ENCODE measurements around the gene UVSSA.
A peak's percentile ranks its signal among the peaks of the same experiment; 100 is the strongest.

UVSSA gene

GRCh38 chr4:1347410-1347864 is 429 bp downstream of the UVSSA start:
- Mint-ChIP-seq H3K27me3 (no peaks in the 10 kb centered on the region), H3K36me3 (ENCODE audit: low read depth) (no peaks in the 10 kb centered on the region), H3K4me3 (peak overlapping the region; percentile 88), H3K27ac (peak overlapping the region; percentile 86), H3K4me1 (peaks cover 37% of the 10 kb centered on the region), H3K9me3 (no peaks in the 10 kb centered on the region)
- ATAC-seq (peak; percentile 21), DNase-seq (peak; percentile 64)

DNA sequence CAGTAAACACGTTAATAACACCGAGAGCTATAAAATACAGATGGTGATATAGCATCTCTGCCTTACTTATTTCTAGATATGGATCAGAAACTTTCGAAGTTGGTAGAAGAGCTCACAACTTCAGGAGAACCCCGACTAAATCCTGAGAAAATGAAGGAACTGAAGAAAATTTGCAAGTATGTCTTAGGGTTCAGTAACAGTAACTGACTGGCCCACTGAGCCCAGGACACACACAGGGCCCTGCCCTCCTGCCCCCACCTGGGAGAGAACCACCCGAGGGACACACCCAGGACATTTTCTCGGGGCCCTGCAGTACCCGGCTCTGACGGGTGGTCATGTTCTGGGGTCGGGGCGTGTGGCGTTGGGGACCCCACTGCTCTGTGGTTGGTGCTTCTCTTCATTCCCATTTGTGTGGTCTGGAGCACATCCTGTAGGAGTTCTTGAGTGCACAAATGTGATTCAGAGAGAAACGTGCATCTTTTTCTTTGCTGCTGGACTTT is 1.1 kb downstream of the UVSSA start:
- Mint-ChIP-seq H3K4me1 (peaks cover 36% of the 10 kb centered on the region), H3K27ac (peak overlapping the region; percentile 86), H3K36me3 (ENCODE audit: low read depth) (no peaks in the 10 kb centered on the region), H3K27me3 (no peaks in the 10 kb centered on the region), H3K4me3 (peak overlapping the region; percentile 88), H3K9me3 (no peaks in the 10 kb centered on the region)
- ATAC-seq (no peak), DNase-seq (no peak)

GRCh38 chr4:1348746-1349145 is 1.7 kb downstream of the UVSSA start:
- no peak overlapping the region for H3K27ac Mint-ChIP-seq
- H3K27me3 Mint-ChIP-seq: no peaks in the 10 kb centered on the region
- peak overlapping the region; percentile 88 for H3K4me3 Mint-ChIP-seq
- no peaks in the 10 kb centered on the region for H3K9me3 Mint-ChIP-seq
- no peak for ATAC-seq
- DNase-seq: no peak
- H3K36me3 Mint-ChIP-seq (ENCODE audit: low read depth): no peaks in the 10 kb centered on the region
- H3K4me1 Mint-ChIP-seq: peaks cover 36% of the 10 kb centered on the region

- ATAC-seq (no peak), DNase-seq (no peak)
- no peak overlapping the region for H3K4me3 Mint-ChIP-seq
- H3K27ac Mint-ChIP-seq: no peak overlapping the region
- H3K4me1 Mint-ChIP-seq: peaks cover 35% of the 10 kb centered on the region
- no peaks in the 10 kb centered on the region for H3K27me3 Mint-ChIP-seq
- no peaks in the 10 kb centered on the region for H3K9me3 Mint-ChIP-seq
- no peaks in the 10 kb centered on the region for H3K36me3 Mint-ChIP-seq (ENCODE audit: low read depth)
These were observed 2.6 kb downstream of the UVSSA start for GRCh38 chr4:1349359-1350168.

DNA sequence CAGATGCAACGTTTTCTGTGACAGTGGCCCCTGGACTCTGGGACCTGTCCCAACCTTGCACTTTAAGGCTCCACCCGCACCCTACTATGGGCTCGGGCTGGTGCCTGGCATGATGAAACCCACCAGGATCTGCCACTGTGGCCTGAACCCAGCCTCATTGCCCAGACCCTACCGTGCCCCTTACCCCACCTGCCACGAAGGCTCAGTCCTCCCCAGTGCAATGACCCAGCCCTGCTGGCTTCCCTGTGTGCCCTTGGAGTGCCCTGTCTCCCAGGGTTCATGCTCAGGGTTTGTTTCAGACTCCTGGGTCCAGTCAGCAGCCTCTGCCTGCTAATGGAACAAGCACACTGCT is 3.1 kb downstream of the UVSSA start:
- peaks cover 31% of the 10 kb centered on the region for H3K4me1 Mint-ChIP-seq
- H3K27ac Mint-ChIP-seq: no peak overlapping the region
- H3K9me3 Mint-ChIP-seq: no peaks in the 10 kb centered on the region
- H3K27me3 Mint-ChIP-seq: no peaks in the 10 kb centered on the region
- no peak for DNase-seq
- H3K4me3 Mint-ChIP-seq: no peak overlapping the region
- no peak for ATAC-seq
- H3K36me3 Mint-ChIP-seq (ENCODE audit: low read depth): no peaks in the 10 kb centered on the region

DNA sequence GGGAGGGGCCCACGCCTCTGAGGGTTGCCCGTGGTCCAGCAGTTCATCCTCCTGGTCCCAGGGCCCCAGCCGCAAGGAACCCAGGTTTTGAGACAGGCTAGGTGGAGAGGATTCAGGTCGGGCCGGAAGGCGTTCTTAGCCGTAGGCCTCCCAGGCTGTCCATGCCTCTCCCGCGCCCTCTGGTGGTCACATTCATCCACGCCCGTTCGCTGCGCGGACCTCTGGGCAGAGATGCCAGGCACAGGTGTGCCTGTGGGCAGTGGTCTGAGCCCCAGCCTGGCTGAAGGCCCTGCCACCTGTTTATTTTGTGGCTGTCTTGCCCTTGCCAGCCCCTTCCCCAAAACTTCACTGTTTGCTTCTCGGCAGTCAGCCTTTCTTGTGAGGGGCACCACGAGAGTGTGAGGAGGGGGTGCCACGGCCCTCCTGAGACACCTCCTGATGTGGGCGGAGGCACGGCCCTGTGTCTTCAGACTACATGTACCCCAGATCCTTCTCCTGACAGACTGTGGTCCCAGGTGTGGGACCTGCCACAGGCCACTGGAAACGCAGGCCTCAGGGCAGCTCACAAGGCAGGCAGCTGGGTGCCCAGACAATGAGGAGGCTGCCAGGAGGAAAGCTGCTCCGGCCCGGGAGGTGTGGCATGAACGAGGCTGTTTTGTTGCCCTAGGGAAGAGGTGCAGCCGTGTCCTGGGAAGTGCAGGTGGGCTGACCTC is 5.0 kb downstream of the UVSSA start:
- no peaks in the 10 kb centered on the region for H3K27me3 Mint-ChIP-seq
- H3K9me3 Mint-ChIP-seq: no peaks in the 10 kb centered on the region
- DNase-seq: peak; percentile 94
- H3K4me3 Mint-ChIP-seq: no peak overlapping the region
- H3K4me1 Mint-ChIP-seq: peaks cover 26% of the 10 kb centered on the region
- H3K36me3 Mint-ChIP-seq (ENCODE audit: low read depth): peaks cover 2% of the 10 kb centered on the region
- H3K27ac Mint-ChIP-seq: peak overlapping the region; percentile 10
- ATAC-seq: peak; percentile 27

DNA sequence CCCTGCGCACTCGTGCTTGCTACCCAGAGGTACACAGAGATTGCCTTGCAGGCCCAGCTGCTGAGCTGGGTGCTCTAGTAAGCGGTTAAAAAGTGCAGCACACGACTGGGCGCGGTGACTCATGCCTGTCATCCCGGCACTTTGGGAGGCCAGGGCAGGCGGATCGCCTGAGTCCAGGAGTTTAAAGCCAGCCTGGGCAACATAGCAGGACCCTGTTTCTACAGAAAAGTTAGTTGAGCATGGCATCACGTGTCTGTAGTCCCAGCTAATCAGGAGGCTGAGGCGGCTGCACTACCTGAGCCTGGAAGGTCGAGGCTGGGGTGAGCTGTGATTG is 5.5 kb downstream of the UVSSA start:
- Mint-ChIP-seq H3K9me3 (no peaks in the 10 kb centered on the region), H3K4me3 (no peak overlapping the region), H3K27ac (no peak overlapping the region), H3K27me3 (no peaks in the 10 kb centered on the region), H3K4me1 (peaks cover 26% of the 10 kb centered on the region), H3K36me3 (ENCODE audit: low read depth) (peaks cover 2% of the 10 kb centered on the region)
- ATAC-seq: no peak
- DNase-seq: no peak

- Mint-ChIP-seq H3K4me3 (no peak overlapping the region), H3K9me3 (no peaks in the 10 kb centered on the region), H3K27me3 (no peaks in the 10 kb centered on the region), H3K36me3 (ENCODE audit: low read depth) (peaks cover 2% of the 10 kb centered on the region), H3K27ac (no peak overlapping the region), H3K4me1 (peaks cover 19% of the 10 kb centered on the region)
- ATAC-seq: no peak
- DNase-seq: no peak
These were observed 6.4 kb downstream of the UVSSA start for GRCh38 chr4:1353186-1354055.

- peaks cover 10% of the 10 kb centered on the region for H3K4me1 Mint-ChIP-seq
These were observed 7.4 kb downstream of the UVSSA start for GRCh38 chr4:1354136-1354982.

DNA sequence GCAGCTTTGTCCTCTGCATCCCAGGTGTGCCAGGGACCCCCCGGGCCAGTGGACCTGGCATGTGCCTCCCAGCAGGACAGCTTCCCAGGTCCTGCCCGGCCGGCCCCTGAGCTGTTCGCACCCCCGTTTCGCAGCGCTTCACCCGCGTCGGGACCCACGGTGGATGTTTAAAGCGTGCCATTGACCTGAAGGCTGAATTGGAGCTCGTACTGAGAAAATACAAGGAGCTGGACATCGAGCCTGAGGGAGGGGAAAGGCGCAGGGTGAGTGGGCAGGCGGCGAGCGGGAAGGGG is 7.9 kb downstream of the UVSSA start:
- no peaks in the 10 kb centered on the region for H3K27me3 Mint-ChIP-seq
- H3K4me1 Mint-ChIP-seq: peaks cover 8% of the 10 kb centered on the region
- no peak for ATAC-seq

More at GRCh38 chr4:1354136-1354982, 7.4 kb downstream of the UVSSA start:
- Mint-ChIP-seq H3K27me3 (no peaks in the 10 kb centered on the region), H3K36me3 (ENCODE audit: low read depth) (peaks cover 2% of the 10 kb centered on the region), H3K9me3 (no peaks in the 10 kb centered on the region), H3K4me3 (no peak overlapping the region), H3K27ac (no peak overlapping the region)
- DNase-seq (no peak), ATAC-seq (no peak)

GRCh38 chr4:1355378-1355777 is 8.4 kb downstream of the UVSSA start:
- ATAC-seq (no peak), DNase-seq (no peak)
- Mint-ChIP-seq H3K36me3 (ENCODE audit: low read depth) (peaks cover 2% of the 10 kb centered on the region), H3K4me3 (no peak overlapping the region), H3K9me3 (no peaks in the 10 kb centered on the region), H3K27ac (no peak overlapping the region), H3K27me3 (no peaks in the 10 kb centered on the region), H3K4me1 (peaks cover 6% of the 10 kb centered on the region)

More for the DNA sequence above, 7.9 kb downstream of the UVSSA start:
- no peak for DNase-seq
- no peak overlapping the region for H3K4me3 Mint-ChIP-seq
- H3K27ac Mint-ChIP-seq: no peak overlapping the region
- H3K36me3 Mint-ChIP-seq (ENCODE audit: low read depth): peaks cover 2% of the 10 kb centered on the region
- H3K9me3 Mint-ChIP-seq: no peaks in the 10 kb centered on the region

DNA sequence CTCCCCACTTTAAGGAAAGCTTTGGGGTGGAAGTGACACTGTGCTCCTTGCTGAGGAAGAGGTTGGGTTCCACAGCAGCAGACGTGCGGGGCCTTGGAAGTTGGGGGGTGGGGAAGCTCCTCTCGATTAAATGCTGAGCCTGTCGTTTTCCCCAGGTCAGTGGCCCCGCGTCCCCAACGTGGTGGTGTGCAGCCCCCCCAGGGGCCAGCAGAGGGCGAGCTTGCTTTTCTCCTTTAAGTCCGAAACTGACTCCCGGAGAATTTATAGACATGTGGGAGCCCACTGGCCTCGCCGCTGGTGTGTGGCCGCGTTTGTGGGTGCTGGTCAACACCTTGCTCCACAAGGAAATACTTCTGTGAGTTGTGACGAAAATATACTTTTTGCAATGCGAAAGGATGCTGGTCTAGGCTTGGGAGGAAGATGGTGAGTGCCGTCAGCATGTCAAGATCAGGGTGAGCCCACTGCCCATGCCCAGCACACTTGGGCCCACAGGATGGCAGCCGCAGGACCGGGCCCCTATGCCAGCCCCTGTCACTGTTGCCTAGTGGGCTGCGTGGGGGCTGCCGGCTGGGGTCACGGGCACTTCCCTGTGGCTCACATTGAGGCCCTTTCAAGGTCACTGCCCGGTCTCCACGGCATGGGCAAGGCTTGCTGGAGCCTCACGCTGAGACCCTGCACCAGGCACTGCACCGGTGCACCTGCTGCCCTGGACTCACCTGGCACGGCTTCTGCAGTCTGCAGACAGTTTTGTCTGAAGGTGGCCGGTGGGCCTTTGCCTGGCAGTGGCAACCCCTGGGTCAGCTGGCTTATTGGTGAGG is 9.4 kb downstream of the UVSSA start:
- Mint-ChIP-seq H3K27me3 (no peaks in the 10 kb centered on the region), H3K9me3 (no peaks in the 10 kb centered on the region), H3K36me3 (ENCODE audit: low read depth) (peaks cover 2% of the 10 kb centered on the region), H3K4me1 (peaks cover 6% of the 10 kb centered on the region), H3K27ac (no peak overlapping the region), H3K4me3 (no peak overlapping the region)
- no peak for ATAC-seq
- DNase-seq: peak; percentile 62

Measured in activated naive CD8-positive, alpha-beta T cell treated with anti-CD3 and anti-CD28 coated beads, Interleukin-2, amount 50 U/mL, for 24 hours (primary cell).